Measurements from ENCODE around the gene STRA8.

STRA8 gene

DNA sequence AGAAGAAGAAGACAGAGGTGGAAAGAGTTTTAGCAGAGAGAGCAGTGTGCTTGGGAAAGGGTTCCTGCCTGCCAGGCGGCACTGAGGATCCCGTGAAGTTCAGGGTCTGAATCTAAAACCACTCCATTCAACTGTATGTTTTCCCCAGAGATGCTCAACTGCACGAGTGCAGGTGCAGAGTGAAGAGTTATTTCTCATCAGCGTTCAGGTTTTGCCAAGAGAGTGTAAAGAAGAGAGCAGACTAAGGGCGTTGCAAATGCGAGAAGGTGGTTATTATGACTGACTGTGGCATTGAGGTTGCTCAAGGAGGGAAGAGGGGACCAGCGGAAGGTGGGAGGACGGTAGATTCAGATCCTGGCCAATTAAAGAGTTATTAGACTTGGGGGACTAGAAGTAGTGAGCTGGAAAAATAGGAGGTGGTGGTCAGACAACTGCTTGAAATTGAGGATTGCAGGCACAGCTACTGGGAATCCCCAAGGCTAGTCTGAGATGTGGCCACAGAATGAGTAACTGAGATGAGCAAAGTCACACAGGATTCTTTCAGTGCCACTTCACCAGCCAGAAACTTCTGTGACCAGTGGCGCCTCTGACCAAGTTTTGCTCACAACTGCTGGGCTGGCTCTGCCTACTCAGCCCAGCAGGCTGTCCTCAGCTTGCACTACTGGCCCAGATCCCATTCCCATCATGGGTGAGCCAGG is 29.1 kb downstream of the STRA8 start:
- no peak for DNase-seq (ENCODE audit: low read depth)
- TF ChIP-seq, protein P1, sequence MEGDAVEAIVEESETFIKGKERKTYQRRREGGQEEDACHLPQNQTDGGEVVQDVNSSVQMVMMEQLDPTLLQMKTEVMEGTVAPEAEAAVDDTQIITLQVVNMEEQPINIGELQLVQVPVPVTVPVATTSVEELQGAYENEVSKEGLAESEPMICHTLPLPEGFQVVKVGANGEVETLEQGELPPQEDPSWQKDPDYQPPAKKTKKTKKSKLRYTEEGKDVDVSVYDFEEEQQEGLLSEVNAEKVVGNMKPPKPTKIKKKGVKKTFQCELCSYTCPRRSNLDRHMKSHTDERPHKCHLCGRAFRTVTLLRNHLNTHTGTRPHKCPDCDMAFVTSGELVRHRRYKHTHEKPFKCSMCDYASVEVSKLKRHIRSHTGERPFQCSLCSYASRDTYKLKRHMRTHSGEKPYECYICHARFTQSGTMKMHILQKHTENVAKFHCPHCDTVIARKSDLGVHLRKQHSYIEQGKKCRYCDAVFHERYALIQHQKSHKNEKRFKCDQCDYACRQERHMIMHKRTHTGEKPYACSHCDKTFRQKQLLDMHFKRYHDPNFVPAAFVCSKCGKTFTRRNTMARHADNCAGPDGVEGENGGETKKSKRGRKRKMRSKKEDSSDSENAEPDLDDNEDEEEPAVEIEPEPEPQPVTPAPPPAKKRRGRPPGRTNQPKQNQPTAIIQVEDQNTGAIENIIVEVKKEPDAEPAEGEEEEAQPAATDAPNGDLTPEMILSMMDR (IDR thresholded peaks at IDR 0.05; ENCODE audit: low read depth, low read length, missing control alignments), result no peak

DNA sequence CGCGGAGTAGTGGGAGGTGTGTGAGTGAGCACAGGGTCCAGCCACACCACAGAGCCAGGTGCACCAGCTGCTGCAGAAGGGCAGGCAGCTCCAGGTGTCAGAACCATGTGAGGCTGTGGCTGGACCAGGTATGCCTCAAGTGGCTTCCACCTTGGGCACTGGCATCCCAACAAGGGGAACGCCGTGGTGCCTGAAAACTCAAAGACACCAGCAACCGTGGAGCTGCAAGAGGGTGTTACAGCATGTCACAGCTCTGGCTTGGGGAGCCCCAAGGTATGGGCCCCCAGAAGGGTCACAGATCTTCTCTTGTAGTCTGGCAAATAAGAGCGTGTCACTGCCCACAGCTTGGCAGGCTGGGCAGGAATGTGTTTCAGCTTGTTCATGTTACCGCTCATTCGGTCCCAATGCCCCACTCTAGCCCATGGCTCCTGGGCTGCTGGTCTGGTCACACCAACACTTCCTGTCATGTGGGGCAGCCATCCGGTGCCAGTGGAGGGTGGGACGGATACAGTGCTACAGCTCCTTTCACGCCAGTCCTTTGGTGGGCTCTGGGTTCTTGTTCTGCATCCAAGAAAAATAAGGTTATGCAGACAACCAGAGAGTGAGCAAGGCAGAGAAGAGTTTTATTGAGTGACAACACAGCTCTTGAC is 29.8 kb downstream of the STRA8 start:
- DNase-seq (ENCODE audit: low read depth), result no peak
- no peak overlapping the region for H3K4me3 ChIP-seq (ENCODE audit: low read depth, low read length)
- TF ChIP-seq, protein P1 (IDR thresholded peaks at IDR 0.05; ENCODE audit: low read depth, low read length, missing control alignments), result no peak

More for the DNA sequence above, 29.1 kb downstream of the STRA8 start:
- H3K4me3 ChIP-seq (ENCODE audit: low read depth, low read length), result no peak overlapping the region

DNA sequence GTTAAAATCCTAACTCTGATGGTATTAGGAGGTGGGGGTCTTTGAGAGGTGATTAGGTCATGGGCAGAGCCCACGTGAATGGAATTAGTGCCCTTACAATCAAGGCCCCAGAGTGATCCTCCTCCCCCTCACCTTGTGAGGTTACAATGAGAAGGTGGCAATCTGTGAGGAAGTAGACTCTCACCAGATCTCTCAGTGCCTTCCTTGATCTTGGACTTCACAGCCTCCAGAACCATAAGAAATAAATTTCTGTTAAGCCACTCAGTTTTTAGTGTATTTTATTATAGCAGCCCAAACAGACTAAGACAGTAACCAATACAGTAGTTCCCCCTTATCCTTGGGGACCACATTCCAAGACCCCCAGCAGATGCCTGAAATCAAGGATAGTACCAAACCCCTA is 32.0 kb downstream of the STRA8 start:
- H3K4me3 ChIP-seq (ENCODE audit: low read depth, low read length), result no peak overlapping the region
- no peak for DNase-seq (ENCODE audit: low read depth)
- TF ChIP-seq, protein P1 (IDR thresholded peaks at IDR 0.05; ENCODE audit: low read depth, low read length, missing control alignments), result no peak

DNA sequence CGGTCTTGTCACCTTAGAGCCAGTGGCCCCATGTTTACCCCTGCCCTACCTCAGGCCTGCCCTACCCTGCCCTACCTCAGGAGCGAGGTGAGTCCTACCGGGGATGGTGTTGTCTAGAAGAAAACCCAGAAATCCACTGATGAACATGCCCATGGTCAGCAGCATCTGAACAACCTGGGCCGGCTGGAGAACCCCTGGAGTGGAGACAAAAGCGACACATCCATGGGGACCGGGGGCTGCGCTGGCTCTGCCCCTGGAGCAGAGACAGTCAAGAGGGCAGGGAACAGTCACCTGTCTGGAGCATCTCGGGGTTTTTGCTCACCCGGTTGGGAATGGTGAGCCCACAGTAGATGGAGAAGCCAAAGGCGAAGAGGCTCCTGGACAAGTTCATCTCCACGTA is 36.3 kb downstream of the STRA8 start:
- H3K4me3 ChIP-seq (ENCODE audit: low read depth, low read length), result no peak overlapping the region
- TF ChIP-seq, protein P1 (IDR thresholded peaks at IDR 0.05; ENCODE audit: low read depth, low read length, missing control alignments), result no peak
- DNase-seq (ENCODE audit: low read depth), result no peak

DNA sequence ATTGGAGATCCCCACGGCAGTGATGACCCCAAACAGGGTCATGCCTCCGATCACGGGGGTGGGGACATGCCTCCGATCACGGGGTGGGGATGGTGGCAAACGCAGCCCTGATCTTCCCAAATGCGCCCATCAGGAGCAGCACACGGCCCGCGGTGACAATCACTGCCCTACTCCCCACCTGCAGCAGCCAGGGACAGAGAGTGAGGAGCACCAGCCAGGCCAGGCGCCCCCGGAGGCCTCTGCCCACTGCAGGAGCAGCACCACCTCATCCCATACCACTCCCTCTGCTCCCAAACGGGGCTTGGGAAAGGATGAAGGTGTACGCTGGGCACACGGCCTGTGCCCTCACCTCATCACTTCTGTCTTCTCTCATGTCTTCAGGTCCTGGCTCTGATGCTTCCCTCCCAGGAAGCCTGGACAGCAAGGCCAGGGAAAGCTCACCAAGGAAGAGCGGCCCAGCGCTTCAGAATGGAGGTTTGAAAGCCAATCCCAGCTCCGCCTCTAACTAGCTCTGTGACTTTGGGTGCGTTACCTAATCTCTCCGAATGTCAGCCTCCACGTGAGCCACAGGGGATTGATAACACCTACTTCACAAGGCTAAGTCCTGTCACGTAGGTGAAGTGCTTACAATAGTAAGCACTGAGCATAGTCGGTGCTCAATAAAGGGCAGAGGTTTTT is 37.1 kb downstream of the STRA8 start:
- H3K4me3 ChIP-seq (ENCODE audit: low read depth, low read length), result no peak overlapping the region
- TF ChIP-seq, protein P1 (IDR thresholded peaks at IDR 0.05; ENCODE audit: low read depth, low read length, missing control alignments), result no peak
- no peak for DNase-seq (ENCODE audit: low read depth)

DNA sequence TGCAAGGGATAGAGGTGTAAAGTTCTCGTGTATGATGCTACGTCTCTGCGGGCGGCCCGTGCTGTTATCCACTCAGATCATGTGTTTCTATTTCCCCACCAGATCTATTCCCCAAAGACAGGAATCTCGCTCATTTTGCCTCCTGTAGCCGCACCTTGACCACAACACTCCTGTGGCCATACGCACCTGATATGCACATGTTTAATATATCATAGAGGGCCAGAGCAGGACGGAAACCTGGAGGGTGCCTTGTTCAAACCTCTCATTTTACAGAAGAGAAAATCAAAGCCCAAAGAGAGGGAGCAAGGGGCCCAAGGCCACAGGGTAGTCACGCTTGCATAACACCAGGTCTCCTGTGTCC is 37.6 kb downstream of the STRA8 start:
- no peak for DNase-seq (ENCODE audit: low read depth)

More for the DNA sequence above, 37.6 kb downstream of the STRA8 start:
- TF ChIP-seq, protein P1 (IDR thresholded peaks at IDR 0.05; ENCODE audit: low read depth, low read length, missing control alignments), result no peak
- H3K4me3 ChIP-seq (ENCODE audit: low read depth, low read length), result no peak overlapping the region
